GM12872 (cell line): ENCODE data around the gene HDAC4.

Source experiments
- TF ChIP-seq, protein P1 (sequence below): IDR thresholded peaks from 3 replicates; pipeline ENCODE4 v1.5.1; 2011; ENCODE audit warnings: low read depth, mild to moderate bottlenecking, low read length, moderate library complexity; ENCODE audit not compliant: insufficient read depth

Gene HDAC4

DNA sequence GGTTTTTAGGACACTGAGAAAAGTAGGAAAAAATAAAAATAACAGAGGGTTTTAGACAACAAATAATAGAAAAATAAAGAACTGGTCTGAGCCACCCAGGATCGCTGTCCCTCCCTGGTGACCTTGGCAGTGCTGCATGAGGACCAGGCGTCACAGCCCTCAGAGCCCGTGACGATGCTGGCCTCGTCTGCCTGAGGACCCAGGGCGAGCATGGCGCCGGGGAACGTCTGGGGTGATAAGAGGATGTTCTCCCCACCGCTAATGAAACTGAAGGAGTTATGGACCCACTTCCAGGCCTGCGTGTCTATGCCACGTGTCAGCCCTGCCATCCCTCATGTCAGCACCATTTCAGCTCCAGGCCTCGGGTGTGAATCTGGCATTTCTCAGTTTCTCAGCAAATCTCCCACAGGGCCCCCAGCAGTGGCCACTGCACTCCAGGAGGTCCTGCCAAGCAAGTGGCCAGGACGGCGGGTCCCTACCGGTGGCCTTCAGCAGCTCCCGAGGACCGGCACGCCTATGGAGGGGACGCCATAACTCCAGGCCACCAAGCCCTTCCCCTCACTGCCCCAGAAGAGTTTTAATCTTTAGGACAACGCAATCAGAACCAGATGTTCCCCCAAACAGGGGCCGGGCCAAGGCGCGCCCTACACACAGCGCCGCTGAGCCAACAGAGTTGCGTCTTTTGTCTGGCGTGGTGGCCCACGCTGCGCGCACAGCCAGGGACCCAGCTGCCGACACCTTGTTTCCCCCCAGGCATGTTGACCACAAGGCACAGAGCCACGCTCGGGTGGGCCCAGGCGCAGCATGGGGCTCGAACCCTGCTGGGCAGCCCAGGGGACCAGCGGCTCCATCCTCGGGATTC is 373.2 kb downstream of the HDAC4 start:
- TF ChIP-seq, protein P1, sequence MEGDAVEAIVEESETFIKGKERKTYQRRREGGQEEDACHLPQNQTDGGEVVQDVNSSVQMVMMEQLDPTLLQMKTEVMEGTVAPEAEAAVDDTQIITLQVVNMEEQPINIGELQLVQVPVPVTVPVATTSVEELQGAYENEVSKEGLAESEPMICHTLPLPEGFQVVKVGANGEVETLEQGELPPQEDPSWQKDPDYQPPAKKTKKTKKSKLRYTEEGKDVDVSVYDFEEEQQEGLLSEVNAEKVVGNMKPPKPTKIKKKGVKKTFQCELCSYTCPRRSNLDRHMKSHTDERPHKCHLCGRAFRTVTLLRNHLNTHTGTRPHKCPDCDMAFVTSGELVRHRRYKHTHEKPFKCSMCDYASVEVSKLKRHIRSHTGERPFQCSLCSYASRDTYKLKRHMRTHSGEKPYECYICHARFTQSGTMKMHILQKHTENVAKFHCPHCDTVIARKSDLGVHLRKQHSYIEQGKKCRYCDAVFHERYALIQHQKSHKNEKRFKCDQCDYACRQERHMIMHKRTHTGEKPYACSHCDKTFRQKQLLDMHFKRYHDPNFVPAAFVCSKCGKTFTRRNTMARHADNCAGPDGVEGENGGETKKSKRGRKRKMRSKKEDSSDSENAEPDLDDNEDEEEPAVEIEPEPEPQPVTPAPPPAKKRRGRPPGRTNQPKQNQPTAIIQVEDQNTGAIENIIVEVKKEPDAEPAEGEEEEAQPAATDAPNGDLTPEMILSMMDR, result no peak

DNA sequence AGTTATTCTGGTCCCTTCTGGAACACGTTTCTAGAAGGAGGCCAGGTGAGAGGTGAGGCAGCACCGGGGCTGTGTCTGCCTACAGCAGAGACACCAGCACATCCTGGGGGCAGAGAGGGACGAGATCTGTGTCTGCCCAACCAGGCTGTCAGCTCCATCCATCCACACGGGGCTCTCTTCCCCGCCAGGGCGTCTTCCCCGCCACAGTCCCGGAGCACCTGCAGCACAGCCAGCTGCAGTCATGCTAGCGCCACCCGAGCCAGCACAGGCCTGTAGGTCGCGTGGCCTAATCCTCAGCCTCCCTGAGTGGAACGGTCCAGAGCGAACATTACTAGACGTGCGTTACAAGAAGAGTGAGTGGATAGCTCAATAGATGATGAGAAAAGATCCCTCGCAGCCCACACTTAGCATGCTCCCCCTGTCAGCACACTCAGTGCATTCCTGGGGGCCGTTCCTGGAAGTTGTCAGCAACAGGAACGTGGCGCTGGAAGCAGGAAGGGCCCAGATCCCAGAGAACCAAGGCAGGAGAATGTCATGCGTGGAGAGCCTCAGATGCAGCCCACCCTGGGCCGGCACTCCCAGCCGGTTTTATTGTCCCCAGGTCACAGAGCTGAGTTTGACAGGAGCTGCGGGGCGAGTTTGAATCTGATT is 374.0 kb downstream of the HDAC4 start:
- TF ChIP-seq, protein P1, result no peak

DNA sequence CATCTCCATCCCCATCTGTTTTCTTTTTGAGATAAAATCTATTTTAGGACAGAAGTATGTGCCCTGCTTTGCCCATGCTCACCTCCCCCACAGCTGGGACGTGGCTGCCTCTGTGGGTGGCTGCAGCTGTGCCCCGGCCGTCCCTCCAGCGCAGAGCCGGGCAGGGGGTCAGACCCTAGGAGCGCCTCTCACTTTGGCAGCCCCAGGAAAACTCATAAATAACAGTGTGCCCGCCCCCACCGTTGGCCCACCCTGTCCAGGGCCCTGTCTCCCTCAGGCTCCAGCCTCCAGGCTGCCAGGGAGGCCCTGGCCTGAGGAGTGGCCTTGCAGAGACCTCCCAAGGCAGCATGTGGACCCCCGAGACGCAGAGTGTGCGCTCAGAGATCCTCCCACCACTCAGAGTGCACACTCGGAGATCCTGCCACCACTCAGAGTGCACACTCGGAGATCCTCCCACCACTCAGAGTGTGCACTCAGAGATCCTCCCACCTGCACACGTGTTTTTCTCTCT is 374.8 kb downstream of the HDAC4 start:
- TF ChIP-seq, protein P1, result no peak

DNA sequence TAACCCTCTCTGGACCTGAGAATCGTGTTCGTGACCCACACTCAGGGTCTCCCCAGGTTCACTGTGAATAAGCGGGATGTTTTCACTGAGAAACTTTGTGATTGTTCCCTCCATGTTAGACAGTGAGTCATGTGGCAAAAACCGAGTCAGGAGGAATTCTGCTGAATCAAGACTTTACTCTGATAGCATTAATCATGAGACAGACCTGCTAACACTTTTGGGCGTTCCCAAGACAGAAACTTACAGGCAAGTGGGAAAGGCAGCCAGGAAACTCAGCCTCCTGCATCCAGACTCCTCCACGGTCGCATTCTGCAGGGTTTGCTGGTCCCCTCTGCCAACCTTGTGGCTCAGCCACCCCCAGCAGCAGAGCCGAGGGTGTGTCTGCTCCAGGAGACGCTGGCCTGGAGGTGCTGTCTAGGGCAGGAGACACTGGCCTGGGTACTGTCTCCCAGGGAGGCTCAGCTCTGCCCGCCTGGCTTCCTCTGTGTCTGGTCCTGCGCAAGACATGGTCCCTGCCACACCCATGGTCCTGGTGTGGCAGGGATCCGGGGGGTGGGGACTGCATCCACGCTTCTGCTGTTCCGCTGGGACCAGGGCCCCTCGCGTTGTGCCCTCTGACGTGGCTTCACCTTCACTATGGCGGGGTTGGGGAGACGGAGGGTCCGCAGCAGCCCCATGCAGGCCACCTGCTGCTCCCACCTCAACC is 375.6 kb downstream of the HDAC4 start:
- TF ChIP-seq, protein P1, result no peak

DNA sequence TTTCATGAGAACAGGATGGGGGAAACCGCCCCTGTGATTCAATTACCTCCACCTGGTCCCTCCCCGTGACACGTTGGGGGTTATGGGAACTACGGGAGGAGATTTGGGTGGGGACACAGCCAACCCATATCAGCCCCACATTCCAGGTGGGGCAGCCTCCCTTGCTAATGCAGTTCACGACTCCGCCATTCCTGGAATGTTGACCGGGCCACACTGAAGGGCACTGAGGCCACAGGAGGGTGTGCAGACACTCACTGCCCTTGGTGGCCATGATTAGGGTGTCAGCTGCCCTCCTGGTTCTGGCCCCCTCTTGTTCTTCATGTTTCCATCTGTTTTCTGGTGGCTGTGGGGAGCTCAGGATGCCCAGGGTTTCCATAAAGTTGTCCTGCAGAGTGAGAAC is 376.6 kb downstream of the HDAC4 start:
- TF ChIP-seq, protein P1, result no peak

DNA sequence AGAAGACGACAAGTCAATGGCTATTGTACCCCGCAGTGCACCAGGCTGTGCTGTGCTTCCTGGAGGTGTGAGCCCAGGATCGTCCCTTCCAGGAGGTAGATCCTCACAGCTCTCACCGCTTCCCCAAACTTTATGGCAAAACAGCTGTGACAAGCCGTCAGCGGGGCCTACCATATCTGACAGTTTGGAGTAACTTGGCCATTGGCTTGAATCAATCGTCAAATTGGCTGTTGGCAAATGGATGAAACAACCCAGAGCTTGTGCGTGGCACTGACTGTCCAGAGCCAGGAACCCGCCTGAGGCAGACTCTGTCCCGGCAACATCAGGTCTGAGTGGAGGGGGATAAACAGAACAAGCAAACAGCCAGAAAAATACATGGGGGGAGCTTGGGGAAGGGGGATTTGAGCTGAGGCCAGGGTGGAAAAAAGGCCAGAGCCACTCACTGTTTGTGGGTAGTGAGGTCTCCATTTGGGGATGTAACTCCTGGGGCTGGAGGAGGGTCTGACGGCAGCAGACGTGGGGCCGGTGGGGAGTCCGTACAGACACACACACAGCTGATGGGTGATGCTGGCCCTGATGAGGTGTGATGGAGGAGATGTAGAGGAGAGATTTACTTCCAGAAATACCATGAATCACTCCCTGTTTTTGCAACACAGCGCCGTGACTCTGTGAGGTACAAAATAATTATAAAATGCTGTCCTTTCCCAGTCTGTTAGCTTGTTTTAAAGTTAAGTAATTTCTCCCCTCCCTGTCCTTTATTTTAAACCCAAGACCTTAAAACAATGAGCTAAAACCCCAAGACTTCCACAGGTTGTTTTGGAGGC is 378.2 kb downstream of the HDAC4 start:
- TF ChIP-seq, protein P1, result no peak
